GM18498 (cell line): ENCODE measurements around the gene ASTN1.

Experiments
- ATAC-seq: cut with Tn5 transposase; IDR thresholded peaks from one replicate; pipeline ENCODE4 v1.9.1; 2021; ENCODE audit warnings: mild to moderate bottlenecking, moderate library complexity; ENCODE audit not compliant: unreplicated experiment

The ASTN1 gene

DNA sequence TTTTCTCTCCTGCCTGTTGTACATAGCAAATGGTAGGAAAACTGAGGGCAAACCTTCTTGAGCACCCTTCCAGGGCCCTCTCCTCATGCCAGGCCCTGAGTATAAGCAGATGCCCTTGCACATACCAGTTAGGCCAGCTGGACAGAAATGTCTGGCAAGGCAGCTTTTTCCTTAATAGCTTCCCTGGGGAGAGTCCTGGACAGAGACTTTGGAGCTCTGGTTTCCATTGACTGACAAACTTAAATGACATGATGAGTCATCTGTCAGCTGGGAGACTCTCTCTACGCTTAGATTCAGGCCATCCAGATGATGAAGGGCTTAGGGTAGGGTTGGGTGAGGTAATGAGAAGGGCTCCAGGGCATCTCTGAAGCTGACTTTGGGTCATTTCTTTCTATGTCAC lies 317.5 kb downstream of the ASTN1 start:
- no peak for ATAC-seq

DNA sequence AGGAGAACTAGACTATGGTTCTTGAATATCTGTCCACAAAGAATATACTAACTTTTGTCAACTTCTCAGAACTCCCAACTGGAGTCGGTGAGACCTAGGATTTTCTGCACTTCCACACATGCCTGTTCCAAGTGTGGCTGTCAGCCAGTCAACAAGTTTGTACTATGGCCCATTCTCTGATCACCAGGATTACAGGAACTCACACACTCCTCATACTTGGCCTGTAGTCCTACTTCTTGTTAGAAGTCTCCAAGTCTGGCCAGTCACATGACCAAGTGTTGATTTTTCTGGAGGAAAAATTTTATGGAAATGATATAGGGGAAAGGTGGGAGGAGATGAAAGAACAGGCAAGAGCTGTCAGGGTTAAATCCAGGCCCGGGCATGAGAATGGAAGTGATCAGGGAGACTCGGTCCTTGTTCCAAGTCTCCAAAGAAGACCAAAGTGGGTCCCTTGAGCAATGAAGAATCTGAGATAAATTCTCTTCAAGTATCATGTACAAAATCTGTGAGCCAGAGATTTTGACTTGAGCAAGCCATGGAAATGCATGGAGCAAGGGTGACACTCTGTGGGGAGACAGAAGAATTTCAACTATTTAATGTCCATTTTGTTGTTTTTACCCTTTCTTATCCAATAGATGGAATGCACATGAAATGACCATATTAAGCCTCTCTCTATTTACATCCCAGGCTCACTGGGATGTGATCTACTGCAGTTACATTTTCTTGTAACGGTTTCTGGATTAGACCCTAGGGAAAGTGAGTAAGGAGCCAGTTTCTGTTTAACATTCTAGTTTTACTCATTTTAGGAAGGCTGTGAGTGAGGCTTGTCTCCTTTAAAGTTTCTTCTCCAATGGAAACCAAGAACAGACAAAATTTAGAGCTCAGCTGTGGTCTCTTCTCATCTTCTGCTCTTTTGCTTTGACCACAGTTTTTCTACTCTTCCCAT lies 320.9 kb downstream of the ASTN1 start:
- no peak for ATAC-seq

DNA sequence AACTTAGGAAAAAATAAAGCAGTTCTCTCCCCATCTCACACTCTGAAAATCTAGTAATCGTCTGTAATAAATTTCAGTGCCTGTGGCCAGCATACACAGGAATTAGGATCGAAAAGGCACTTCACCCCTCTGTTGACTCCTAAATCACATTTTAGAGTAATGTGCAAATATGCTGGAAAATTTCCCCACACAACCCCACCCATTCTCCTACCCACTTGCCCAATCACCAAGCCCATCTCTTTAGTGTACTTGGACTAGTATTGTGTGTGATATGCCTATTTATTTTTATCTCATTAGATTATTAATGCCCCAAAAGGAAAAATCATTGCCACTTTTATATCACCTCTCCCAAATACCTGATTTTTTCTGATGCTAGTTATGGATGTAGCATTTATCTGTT lies 323.3 kb downstream of the ASTN1 start:
- no peak for ATAC-seq

DNA sequence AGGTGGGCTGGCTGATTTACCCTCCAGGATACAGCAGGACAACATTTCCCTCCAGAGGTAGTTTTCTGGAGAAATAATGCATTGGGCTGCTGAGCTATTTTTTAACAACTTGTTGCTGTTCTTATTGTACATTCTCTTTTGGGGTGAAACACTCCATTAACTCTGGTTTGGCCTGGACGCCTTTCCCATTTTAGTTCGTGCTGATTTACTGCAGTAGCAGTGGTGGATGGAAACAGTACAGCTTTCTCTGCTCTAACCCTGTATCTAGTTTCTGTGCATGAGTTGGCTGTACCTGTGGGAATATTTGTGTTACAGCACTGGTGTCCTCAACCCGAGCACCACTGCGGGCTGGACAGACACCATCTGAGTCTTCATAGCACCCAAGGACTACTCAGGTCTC lies 325.3 kb downstream of the ASTN1 start:
- ATAC-seq, result no peak

DNA sequence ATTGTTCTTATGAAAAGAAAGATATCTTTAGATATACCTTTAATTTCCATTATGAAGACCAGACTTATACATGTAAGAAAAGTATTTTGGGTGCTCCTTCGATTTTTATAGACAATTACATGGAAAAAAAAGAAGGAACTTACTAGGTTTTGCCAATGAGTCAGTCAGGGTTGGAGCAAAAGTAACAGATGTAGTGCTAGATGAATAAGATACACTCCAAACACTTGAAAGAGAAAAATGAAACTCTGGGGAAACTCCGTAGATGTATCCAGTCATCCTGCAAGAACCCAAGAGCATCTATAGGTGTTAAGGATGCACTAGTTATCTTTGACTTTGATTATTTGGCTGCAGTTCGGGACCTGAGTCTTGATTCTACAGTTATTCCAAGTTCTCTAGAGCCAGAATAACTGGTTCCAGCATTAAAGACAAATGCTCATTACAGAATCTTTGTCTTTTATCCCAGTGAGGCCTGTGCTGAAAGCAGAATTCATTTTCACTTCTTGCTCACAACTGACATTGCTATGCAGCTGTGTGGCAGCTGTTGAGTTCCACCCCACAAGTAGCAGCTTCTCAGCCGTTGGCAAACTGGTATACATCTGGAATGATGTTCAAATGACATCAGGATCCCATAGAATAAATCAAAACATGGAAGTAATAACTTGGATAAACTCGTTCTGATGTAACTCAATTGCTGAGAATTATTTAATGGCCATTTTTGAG lies 326.1 kb downstream of the ASTN1 start:
- no peak for ATAC-seq

DNA sequence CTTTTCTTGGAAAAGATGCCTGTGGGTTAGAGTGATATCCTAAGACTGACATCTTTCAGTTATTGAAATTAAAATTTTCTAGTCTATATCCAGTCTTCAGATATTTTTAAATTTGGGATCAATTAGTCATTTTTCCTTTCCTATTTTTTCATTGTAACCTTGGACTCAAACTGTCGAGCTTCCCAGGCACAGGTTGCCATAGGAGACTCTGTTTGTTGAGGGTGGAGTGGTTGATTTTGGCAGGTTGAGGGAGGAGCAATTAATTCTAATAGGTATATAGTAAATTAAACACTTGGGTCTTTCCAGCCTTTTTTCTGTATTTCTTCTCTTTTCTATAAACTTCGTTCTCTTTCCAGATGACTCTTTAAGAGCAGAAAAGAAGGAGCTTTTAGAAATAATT lies 326.8 kb downstream of the ASTN1 start:
- no peak for ATAC-seq

DNA sequence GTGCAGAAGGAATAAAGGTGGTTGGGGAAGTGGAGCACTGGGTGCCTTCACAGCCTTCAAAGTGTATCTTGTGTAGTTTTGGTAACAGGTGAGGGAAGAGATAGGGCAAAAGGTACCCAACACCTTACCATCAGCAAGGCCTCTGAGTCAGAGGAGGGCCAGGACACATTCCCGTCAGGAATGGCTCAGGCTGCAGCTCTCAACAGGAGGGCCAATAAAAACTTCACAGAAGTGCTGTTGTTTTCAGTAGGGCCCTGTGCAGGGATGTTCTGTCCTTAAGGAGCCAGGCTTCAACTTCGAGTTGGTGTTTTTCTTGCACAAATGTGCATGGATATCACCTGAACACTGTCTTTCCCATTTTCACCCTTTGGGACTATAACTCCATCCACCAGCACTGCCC lies 333.4 kb downstream of the ASTN1 start:
- ATAC-seq, result no peak

DNA sequence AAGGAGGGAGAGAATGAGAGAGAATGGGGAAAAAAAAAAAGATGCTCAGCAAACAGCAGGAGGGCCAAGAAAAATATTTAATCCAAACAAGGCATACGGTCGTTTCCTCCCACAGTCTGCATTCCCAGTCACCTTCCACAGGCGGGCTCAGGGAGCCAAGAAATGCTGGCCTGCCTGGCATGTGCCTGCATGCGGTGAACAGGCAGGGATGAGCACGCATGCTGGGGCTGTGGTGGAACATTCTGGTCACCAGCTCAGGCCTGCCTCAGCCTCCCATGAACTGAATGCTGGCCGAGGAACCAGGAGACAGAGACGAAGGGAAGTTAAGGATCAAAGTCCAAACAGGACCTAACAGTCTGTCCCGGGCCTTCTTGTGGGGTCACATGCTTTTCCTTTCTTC lies 335.3 kb downstream of the ASTN1 start:
- ATAC-seq, result no peak

DNA sequence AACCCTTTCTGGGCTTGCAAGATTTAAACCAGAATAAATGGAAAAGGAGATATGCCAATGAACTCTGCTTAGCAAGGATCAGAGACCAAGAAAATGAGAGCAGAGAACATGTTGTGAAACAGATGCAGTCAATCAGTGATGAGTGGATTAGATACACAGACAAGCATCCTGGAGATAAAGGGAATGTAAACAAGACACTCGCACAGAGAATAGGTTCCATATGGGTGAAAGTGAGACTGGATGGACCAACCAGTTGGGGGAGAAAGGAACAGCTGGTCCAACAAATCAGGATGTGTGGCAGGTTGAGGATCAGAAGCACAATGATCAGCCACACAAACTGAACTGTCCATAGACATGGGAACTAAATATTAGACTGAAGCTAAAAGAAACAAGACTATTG lies 338.2 kb downstream of the ASTN1 start:
- no peak for ATAC-seq

DNA sequence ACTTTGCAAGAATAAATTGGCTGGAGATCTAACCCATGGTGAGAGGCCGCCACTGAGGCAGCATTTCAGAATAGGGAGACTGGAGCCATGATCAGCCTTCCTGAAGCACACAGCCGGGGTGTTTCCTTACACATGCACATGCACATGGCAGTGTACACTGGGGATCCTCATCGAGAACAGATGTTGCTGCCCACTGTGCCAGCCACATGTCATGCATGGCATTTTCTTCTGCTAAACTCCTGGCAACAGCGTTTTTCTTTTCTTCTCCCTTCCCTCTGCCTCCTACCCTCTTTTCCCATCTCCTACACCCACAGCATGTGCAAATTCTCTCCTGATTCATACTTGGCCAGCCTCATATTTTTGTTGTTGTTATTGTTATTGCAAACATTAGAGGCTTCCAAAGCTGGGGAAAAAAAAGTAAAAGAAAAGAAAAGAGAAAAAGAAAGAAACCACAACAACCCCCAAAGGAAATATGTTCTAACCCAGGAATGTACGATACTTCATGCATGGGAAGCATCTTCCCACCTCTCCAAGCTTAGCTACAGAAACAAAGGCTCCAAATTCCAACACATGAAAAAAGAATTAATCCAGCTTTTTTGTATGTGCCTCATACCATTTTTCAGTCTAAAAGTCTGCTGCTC lies 344.0 kb downstream of the ASTN1 start:
- ATAC-seq, result no peak

DNA sequence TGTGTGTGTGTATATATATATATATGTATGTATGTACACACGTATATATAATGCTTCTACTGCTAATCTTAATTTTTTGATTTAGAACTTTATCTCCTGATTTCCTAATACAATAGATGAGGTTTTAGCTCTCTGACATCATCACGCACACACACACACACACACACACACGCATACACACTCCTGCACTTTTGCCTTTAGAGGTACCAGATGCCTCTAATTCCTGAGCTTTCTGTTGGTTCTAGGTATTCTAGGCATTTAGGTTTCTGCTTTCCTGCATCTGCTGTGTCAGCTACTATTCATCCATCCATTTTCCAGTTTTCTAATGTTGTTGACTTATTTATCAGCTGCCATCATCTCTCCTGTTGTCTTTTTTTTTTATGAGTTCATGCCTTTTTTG lies 348.3 kb downstream of the ASTN1 start:
- ATAC-seq, result no peak

DNA sequence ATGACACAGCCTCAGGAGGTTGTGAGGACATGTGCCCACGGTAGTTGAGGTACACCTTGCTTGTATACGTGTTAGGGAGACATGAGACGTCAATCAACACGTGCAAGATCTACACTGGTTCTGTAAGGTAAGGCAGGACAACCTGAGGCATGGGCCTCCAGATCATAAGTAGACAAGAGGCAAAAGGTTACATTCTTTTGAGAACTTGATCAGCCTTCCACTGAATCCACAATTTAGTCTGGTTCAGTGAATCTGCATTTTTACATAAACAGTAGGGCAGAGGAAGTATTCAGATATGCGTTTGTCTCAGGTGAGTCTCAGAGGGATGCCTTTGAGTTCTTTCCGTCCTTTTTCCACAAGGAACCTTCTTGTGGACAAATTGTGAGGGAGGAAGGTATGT lies 348.9 kb downstream of the ASTN1 start:
- ATAC-seq, result no peak

DNA sequence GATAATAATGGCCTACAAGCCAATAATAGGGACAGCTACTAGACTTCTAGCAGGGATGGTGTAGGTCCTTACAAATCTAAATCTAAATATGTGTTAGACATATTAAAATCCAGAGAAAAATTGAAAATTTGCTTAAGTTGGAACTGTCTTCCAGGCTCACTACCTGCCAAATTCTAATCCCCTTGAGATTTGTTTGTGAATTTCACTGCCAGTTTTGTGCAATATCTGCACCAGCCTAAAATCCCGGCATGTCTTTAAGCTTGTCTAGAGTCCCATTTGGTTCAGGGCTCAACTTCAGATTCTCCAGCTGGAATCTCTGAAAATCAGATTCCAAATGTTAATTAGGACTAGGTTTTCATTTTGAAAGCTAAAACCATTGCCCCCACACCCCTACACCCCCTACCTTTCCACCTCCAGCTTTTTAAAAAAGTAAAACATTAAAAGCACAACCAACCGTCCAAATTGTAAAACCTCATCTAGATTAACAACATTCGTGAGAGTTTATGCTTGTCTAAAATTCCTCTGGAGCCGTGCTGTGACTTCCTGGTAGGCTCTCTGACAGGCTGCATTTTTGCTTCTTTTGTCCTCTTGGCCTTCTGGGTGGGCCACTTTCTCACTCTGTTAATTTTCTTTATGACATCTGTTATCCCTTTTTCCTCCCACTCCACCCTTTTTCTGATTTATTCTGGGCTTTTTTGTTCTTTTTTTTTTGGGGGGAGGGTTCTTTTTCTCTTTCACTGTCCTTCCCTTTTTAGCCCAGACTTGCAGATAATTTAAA lies 352.8 kb downstream of the ASTN1 start:
- no peak for ATAC-seq

DNA sequence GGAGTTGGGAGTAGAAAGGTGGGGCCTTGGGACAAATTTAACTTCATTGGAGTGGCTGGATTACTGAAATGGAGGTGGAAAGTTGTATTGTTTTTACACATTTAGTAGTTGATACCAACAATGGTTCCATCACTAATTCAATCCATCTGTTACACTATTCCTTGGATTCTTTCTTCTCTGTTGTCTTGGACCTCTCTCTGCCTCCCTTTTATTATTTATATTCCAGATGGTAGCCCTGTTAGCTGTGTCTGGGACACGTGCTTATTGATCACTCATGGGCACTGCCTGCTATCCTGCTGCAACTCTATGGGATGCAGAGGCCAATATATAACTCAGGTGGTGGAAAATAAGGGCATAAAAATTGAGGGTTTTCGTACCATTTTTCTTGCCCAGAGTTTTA lies 355.2 kb downstream of the ASTN1 start:
- ATAC-seq, result no peak
